CD14-positive monocyte (primary cell): ENCODE results near the gene C6orf15. TPM values are rescaled to one million over a fixed set of nuclear protein-coding genes. Genes with fewer than 3 reads are reported as not detected.

ENCODE experiments used
- DNase-seq, 3 donors: peaks; one replicate each; pipeline ENCODE4 v3.0.0-alpha.2; 2011 to 2022
- H2AFZ ChIP-seq: 2 replicates; pipeline ENCODE4 v1.6.0; 2012; ENCODE audit warnings: mild to moderate bottlenecking, low read depth, low read length, inconsistent platforms; ENCODE audit not compliant: insufficient read depth, poor library complexity, severe bottlenecking
- H3K27ac ChIP-seq, 2 donors: 1 replicate in 1 of 2; 2 replicates in 1 of 2; pipeline ENCODE4 v1.5.1; 2012 to 2013; ENCODE audit warnings: low read length in 2 of 2, control low read depth in 1 of 2, inconsistent platforms in 1 of 2, low read depth in 1 of 2, mild to moderate bottlenecking in 1 of 2
- H3K27me3 ChIP-seq, 2 donors: one replicate each; pipeline versions ENCODE4 v1.6.0 to v1.6.1; 2011 to 2013; ENCODE audit warnings: low read length in 2 of 2; ENCODE audit not compliant: control insufficient read depth in 2 of 2, insufficient read depth in 2 of 2
- H3K36me3 ChIP-seq, 2 donors: replicated peaks in 1 of 2; 1 replicate in 1 of 2; 2 replicates in 1 of 2; pipeline versions ENCODE4 v1.5.1 to v1.6.1; 2012 to 2013; ENCODE audit warnings: low read length in 2 of 2, control low read depth in 1 of 2, inconsistent platforms in 1 of 2, mild to moderate bottlenecking in 1 of 2; ENCODE audit not compliant: insufficient read depth in 2 of 2, control insufficient read depth in 1 of 2
- H3K4me1 ChIP-seq, 2 donors: 1 replicate in 1 of 2; 2 replicates in 1 of 2; pipeline versions ENCODE4 v1.5.1 to v1.6.1; 2012 to 2013; ENCODE audit warnings: low read length in 2 of 2, control low read depth in 1 of 2, inconsistent platforms in 1 of 2, mild to moderate bottlenecking in 1 of 2, moderate library complexity in 1 of 2; ENCODE audit not compliant: insufficient read depth in 2 of 2, control insufficient read depth in 1 of 2
- H3K4me2 ChIP-seq: replicated peaks from 2 replicates; pipeline ENCODE3; 2012; ENCODE audit warnings: low read length, moderate library complexity, mild to moderate bottlenecking; ENCODE audit not compliant: poor library complexity, severe bottlenecking; ENCODE audit errors: extremely low read depth
- H3K4me3 ChIP-seq, 3 experiments: fragments of 200-600 bp in 1 of 3; sonication (generic) in 1 of 3; replicated peaks in 1 of 3; 1 replicate in 2 of 3; 2 replicates in 1 of 3; pipeline ENCODE4 v1.5.1; 2011 to 2013; ENCODE audit warnings: low read length in 3 of 3, mild to moderate bottlenecking in 3 of 3, control low read depth in 2 of 3, low read depth in 2 of 3, inconsistent platforms in 1 of 3, moderate library complexity in 1 of 3
- H3K79me2 ChIP-seq: 2 replicates; pipeline ENCODE4 v1.6.0; 2012; ENCODE audit warnings: mild to moderate bottlenecking, control low read depth, inconsistent platforms, low read length, moderate library complexity; ENCODE audit not compliant: insufficient read depth
- H3K9ac ChIP-seq: 2 replicates; pipeline ENCODE4 v1.6.0; 2017; ENCODE audit warnings: low read length, mild to moderate bottlenecking; ENCODE audit not compliant: insufficient read depth, poor library complexity, severe bottlenecking
- H3K9me3 ChIP-seq, 2 donors: replicated peaks in 1 of 2; 1 replicate in 1 of 2; 2 replicates in 1 of 2; pipeline versions ENCODE4 v1.5.1 to v1.6.1; 2012 to 2013; ENCODE audit warnings: low read length in 2 of 2, control low read depth in 1 of 2; ENCODE audit not compliant: control insufficient read depth in 1 of 2, insufficient read depth in 1 of 2
- H4K20me1 ChIP-seq: 2 replicates; pipeline ENCODE4 v1.6.0; 2012; ENCODE audit warnings: mild to moderate bottlenecking, low read length, control low read depth, moderate library complexity; ENCODE audit not compliant: insufficient read depth
- H3K27ac Mint-ChIP-seq, 7 donors: one replicate each; pipeline ENCODE4 v1.8.0; 2020; ENCODE audit warnings: mild to moderate bottlenecking in 7 of 7, mixed read lengths in 7 of 7, moderate library complexity in 6 of 7, inconsistent platforms in 2 of 7
- H3K27me3 Mint-ChIP-seq, 3 donors: one replicate each; pipeline ENCODE4 v1.8.0; 2021 to 2022; ENCODE audit warnings: low read depth in 3 of 3, mild to moderate bottlenecking in 3 of 3, mixed read lengths in 3 of 3, moderate library complexity in 3 of 3, inconsistent platforms in 1 of 3
- H3K36me3 Mint-ChIP-seq, 2 donors: one replicate each; pipeline ENCODE4 v1.8.0; 2020; ENCODE audit warnings: mixed read lengths in 2 of 2, inconsistent platforms in 1 of 2, mild to moderate bottlenecking in 1 of 2
- H3K4me1 Mint-ChIP-seq: one replicate; pipeline ENCODE4 v1.8.0; 2020; ENCODE audit warnings: mild to moderate bottlenecking, mixed read lengths
- H3K4me3 Mint-ChIP-seq, 2 donors: one replicate each; pipeline ENCODE4 v1.8.0; 2020; ENCODE audit warnings: mild to moderate bottlenecking in 2 of 2, mixed read lengths in 2 of 2, moderate library complexity in 1 of 2
- H3K9me3 Mint-ChIP-seq, 7 donors: one replicate each; pipeline ENCODE4 v1.8.0; 2020 to 2022; ENCODE audit warnings: mixed read lengths in 7 of 7, mild to moderate bottlenecking in 6 of 7, moderate library complexity in 6 of 7, inconsistent platforms in 2 of 7
- CTCF ChIP-seq: fragments of 200-600 bp; IDR thresholded peaks from one replicate; pipeline ENCODE4 v1.8.0; 2022; ENCODE audit warnings: antibody characterized with exemption, mild to moderate bottlenecking
- WGBS: methylation state at CpG from one replicate; pipeline ENCODE4 v1.1.5; 2013; ENCODE audit warnings: missing lambda C conversion rate; ENCODE audit not compliant: insufficient coverage; 5-methylcytosine and 5-hydroxymethylcytosine counted together
- intact Hi-C, 2 donors: fragments of 100-400 bp; cut with micrococcal nuclease; formaldehyde crosslinking; loops; one replicate each; pipeline versions ENCODE4 v1.15.0 to v1.15.1; 2023
- polyA plus RNA-seq, 3 donors: library from polyadenylated mRNA; depleted of rRNA in 1 of 3; unstranded in 2 of 3; stranded (reverse) in 1 of 3; fragments of 300-500 nt in 2 of 3; fragments of >200 nt in 1 of 3; fragmentation: Illumina TruSeq in 2 of 3; gene quantifications; 1 replicate in 2 of 3; 2 replicates in 1 of 3; pipeline ENCODE4 v1.2.3, GENCODE V29; 2012 to 2021

Gene C6orf15
- polyA plus RNA-seq, 3 donors = not detected

- no peak overlapping the region for H3K27ac ChIP-seq
- H4K20me1 ChIP-seq = no peaks in the 10 kb centered on the region
- H3K4me1 ChIP-seq = peaks cover 9 to 25% of the 10 kb centered on the region in 2 donors
- no peak overlapping the region for H3K4me3 ChIP-seq
- H3K79me2 ChIP-seq = no peaks in the 10 kb centered on the region
- no peaks in the 10 kb centered on the region for H3K36me3 ChIP-seq
- Mint-ChIP-seq H3K4me1 (peaks cover 30% of the 10 kb centered on the region), H3K9me3 (peaks cover 0 to 2% (median 0%) of the 10 kb centered on the region in 7 donors), H3K27me3 (peaks cover 17 to 19% (median 18%) of the 10 kb centered on the region in 3 donors), H3K4me3 (no peak overlapping the region), H3K27ac (peak overlapping the region in 2 of 7 donors; percentile 22 to 46), H3K36me3 (no peaks in the 10 kb centered on the region)
- DNase-seq = no peak
- no peak for TF ChIP-seq CTCF
- H3K27me3 ChIP-seq = peaks cover 0 to 3% of the 10 kb centered on the region in 2 donors
- H3K4me2 ChIP-seq = no peak overlapping the region
- 60% methylated on average over 5 of the region's 7 CpGs for WGBS
- intact Hi-C loops = no loop called here
- no peak overlapping the region for H3K9ac ChIP-seq
- H2AFZ ChIP-seq = peak overlapping the region; percentile 17
- no peaks in the 10 kb centered on the region for H3K9me3 ChIP-seq
Measured at GRCh38 chr6:31113861-31114540, 1.6 kb upstream of the C6orf15 start.

- no peak for TF ChIP-seq CTCF
- Histone ChIP-seq H3K4me1 (peaks cover 16 to 32% of the 10 kb centered on the region in 2 donors), H3K36me3 (no peaks in the 10 kb centered on the region), H3K9ac (no peak overlapping the region), H3K27ac (no peak overlapping the region), H3K9me3 (no peaks in the 10 kb centered on the region), H2AFZ (no peak overlapping the region), H3K4me3 (no peak overlapping the region), H3K27me3 (peaks cover 0 to 3% of the 10 kb centered on the region in 2 donors), H3K79me2 (no peaks in the 10 kb centered on the region), H4K20me1 (no peaks in the 10 kb centered on the region), H3K4me2 (no peak overlapping the region)
- DNase-seq = no peak
- Mint-ChIP-seq H3K9me3 (peaks cover 0 to 2% (median 0%) of the 10 kb centered on the region in 7 donors), H3K27me3 (peaks cover 12 to 14% (median 13%) of the 10 kb centered on the region in 3 donors), H3K4me3 (no peak overlapping the region), H3K4me1 (peaks cover 41% of the 10 kb centered on the region), H3K27ac (peak overlapping the region in 1 of 7 donors; percentile 66), H3K36me3 (no peaks in the 10 kb centered on the region)
- 91% methylated on average over 12 of the region's 13 CpGs for WGBS
- intact Hi-C loops = no loop called here
Measured at GRCh38 chr6:31111712-31112111, 663 bp downstream of the C6orf15 start.
